Keratinocyte (primary cell): ENCODE data around the gene ZNF521. TPM values are rescaled to one million over a fixed set of nuclear protein-coding genes. Genes with fewer than 3 reads are reported as not detected.

Source experiments
- DNase-seq: peaks from one replicate; pipeline ENCODE4 v3.0.0-alpha.2; 2011; ENCODE audit warnings: low read depth, missing footprints, low spot score
- FAIRE-seq: peaks from 2 replicates; lab custom pipeline; 2011; peaks lifted over from hg19 to GRCh38; lab: Jason Lieb, UNC
- H2AFZ ChIP-seq: 2 replicates; pipeline ENCODE4 v1.6.0; 2012; ENCODE audit warnings: low read length, control low read depth, inconsistent platforms; ENCODE audit not compliant: control insufficient read depth
- H3K27ac ChIP-seq: 2 replicates; pipeline ENCODE4 v1.5.1; 2011; ENCODE audit warnings: low read length; ENCODE audit not compliant: control insufficient read depth, insufficient read depth
- H3K27me3 ChIP-seq: 3 replicates; pipeline ENCODE4 v1.6.0; 2011; ENCODE audit warnings: low read length; ENCODE audit not compliant: control insufficient read depth, insufficient read depth; ENCODE audit errors: extremely low read depth
- H3K36me3 ChIP-seq, 2 experiments: 2 replicates in 1 of 2; 3 replicates in 1 of 2; pipeline ENCODE4 v1.5.1; 2011; ENCODE audit warnings: low read length in 2 of 2, mild to moderate bottlenecking in 1 of 2; ENCODE audit not compliant: control insufficient read depth in 2 of 2, insufficient read depth in 2 of 2; ENCODE audit errors: extremely low read depth in 1 of 2
- H3K4me1 ChIP-seq: 3 replicates; pipeline ENCODE4 v1.5.1; 2011; ENCODE audit warnings: low read length; ENCODE audit not compliant: control insufficient read depth, insufficient read depth; ENCODE audit errors: extremely low read depth
- H3K4me2 ChIP-seq: 3 replicates; pipeline ENCODE4 v1.6.0; 2011; ENCODE audit warnings: low read depth, low read length; ENCODE audit not compliant: control insufficient read depth, insufficient read depth; ENCODE audit errors: extremely low read depth
- H3K4me3 ChIP-seq, 3 experiments: fragments of 200-600 bp in 1 of 3; sonication (generic) in 1 of 3; 2 replicates in 2 of 3; 3 replicates in 1 of 3; pipeline ENCODE4 v1.5.1; 2011 to 2016; ENCODE audit warnings: low read length in 3 of 3, mild to moderate bottlenecking in 3 of 3, control low read depth in 2 of 3, inconsistent platforms in 1 of 3, low read depth in 1 of 3, mixed read lengths in 1 of 3, mixed run types in 1 of 3, moderate library complexity in 1 of 3; ENCODE audit not compliant: control insufficient read depth in 2 of 3, insufficient read depth in 2 of 3; ENCODE audit errors: extremely low read depth in 1 of 3
- H3K79me2 ChIP-seq: 2 replicates; pipeline ENCODE4 v1.6.0; 2012; ENCODE audit warnings: low read length; ENCODE audit not compliant: control insufficient read depth, insufficient read depth
- H3K9ac ChIP-seq: 3 replicates; pipeline ENCODE4 v1.6.0; 2011; ENCODE audit warnings: low read length; ENCODE audit not compliant: control insufficient read depth, insufficient read depth; ENCODE audit errors: extremely low read depth
- H3K9me1 ChIP-seq: 3 replicates; pipeline ENCODE4 v1.6.0; 2011; ENCODE audit warnings: low read length; ENCODE audit not compliant: control insufficient read depth, insufficient read depth; ENCODE audit errors: extremely low read depth
- H3K9me3 ChIP-seq: 2 replicates; pipeline ENCODE4 v1.5.1; 2012; ENCODE audit warnings: low read depth, low read length; ENCODE audit not compliant: control insufficient read depth
- H4K20me1 ChIP-seq: 3 replicates; pipeline ENCODE4 v1.6.0; 2011; ENCODE audit warnings: low read length; ENCODE audit not compliant: control insufficient read depth, insufficient read depth; ENCODE audit errors: extremely low read depth
- CTCF ChIP-seq, 3 experiments: IDR thresholded peaks in 1 of 3; conservative IDR thresholded peaks in 1 of 3; optimal IDR thresholded peaks in 1 of 3; 2 replicates in 2 of 3; 3 replicates in 1 of 3; pipeline versions ENCODE3 to v1.5.1; 2011; ENCODE audit warnings: low read length in 3 of 3, mild to moderate bottlenecking in 3 of 3, moderate library complexity in 2 of 3, control low read depth in 1 of 3, inconsistent platforms in 1 of 3; ENCODE audit not compliant: insufficient read depth in 2 of 3; ENCODE audit errors: extremely low read depth in 1 of 3
- EZH2 ChIP-seq: IDR thresholded peaks from one replicate; pipeline ENCODE4 v1.6.1; 2012; ENCODE audit warnings: inconsistent platforms, mild to moderate bottlenecking, low read length, moderate library complexity
- dilution Hi-C: fragments of 300-500 bp; cut with MboI; formaldehyde crosslinking; loops from one replicate; pipeline ENCODE4 v1.7.0; 2020; ENCODE audit warnings: low sequenced_read_pairs; ENCODE audit not compliant: extremely low pct_ligation_motif_present
- polyA plus RNA-seq, 5 experiments: library from polyadenylated mRNA; depleted of rRNA in 3 of 5; stranded (reverse) in 3 of 5; stranded (forward) in 1 of 5; unstranded in 1 of 5; fragments of >200 nt; gene quantifications; 1 replicate in 1 of 5; 2 replicates in 3 of 5; 3 replicates in 1 of 5; pipeline versions ENCODE4 v1.2.1 to v1.2.3, GENCODE V29; 2011 to 2012; ENCODE audit warnings: missing spikeins in 2 of 5, low read depth in 1 of 5, low replicate concordance in 1 of 5

ZNF521 gene
- polyA plus RNA-seq, 1 donor (not counting 4 experiments of a cell fraction or from before 2014, with no cell fraction given) = 0.07 TPM

- no peak overlapping the region for H3K9ac ChIP-seq
- H3K79me2 ChIP-seq = no peaks in the 10 kb centered on the region
- no peak overlapping the region for H3K27ac ChIP-seq
- no peaks in the 10 kb centered on the region for H3K36me3 ChIP-seq
- no peak overlapping the region for H2AFZ ChIP-seq
- H3K4me2 ChIP-seq = no peak overlapping the region
- no peaks in the 10 kb centered on the region for H3K9me1 ChIP-seq
- FAIRE-seq = no peak
- dilution Hi-C loops = no loop called here
- no peaks in the 10 kb centered on the region for H3K27me3 ChIP-seq
- no peak overlapping the region for H3K4me3 ChIP-seq
- no peaks in the 10 kb centered on the region for H3K9me3 ChIP-seq
- H4K20me1 ChIP-seq = no peaks in the 10 kb centered on the region
- no peak for DNase-seq
- H3K4me1 ChIP-seq = no peaks in the 10 kb centered on the region
- no peak for TF ChIP-seq CTCF (optimal IDR thresholded peaks at IDR 0.05 in 1 of 3, IDR thresholded peaks at IDR 0.05 in 1 of 3, conservative IDR thresholded peaks at IDR 0.05 in 1 of 3; ENCODE audit: extremely low read depth in 1 of 3, insufficient read depth in 2 of 3, low read length in 3 of 3)
- TF ChIP-seq EZH2 = no peak
Measured at GRCh38 chr18:25187521-25188192, 164.3 kb downstream of the ZNF521 start.

- no peak for DNase-seq
- Histone ChIP-seq H3K27ac (no peak overlapping the region), H4K20me1 (no peaks in the 10 kb centered on the region), H3K4me3 (no peak overlapping the region), H3K4me2 (no peak overlapping the region), H3K79me2 (no peaks in the 10 kb centered on the region), H3K27me3 (no peaks in the 10 kb centered on the region), H3K9me3 (no peaks in the 10 kb centered on the region), H2AFZ (no peak overlapping the region), H3K4me1 (no peaks in the 10 kb centered on the region), H3K36me3 (no peaks in the 10 kb centered on the region), H3K9ac (no peak overlapping the region), H3K9me1 (no peaks in the 10 kb centered on the region)
- TF ChIP-seq CTCF (optimal IDR thresholded peaks at IDR 0.05 in 1 of 3, IDR thresholded peaks at IDR 0.05 in 1 of 3, conservative IDR thresholded peaks at IDR 0.05 in 1 of 3; ENCODE audit: extremely low read depth in 1 of 3, insufficient read depth in 2 of 3, low read length in 3 of 3) (no peak), EZH2 (no peak)
- no peak for FAIRE-seq
- dilution Hi-C loops = no loop called here
Measured at GRCh38 chr18:25186871-25187270, 165.1 kb downstream of the ZNF521 start.
